22Rv1 (cell line): ENCODE measurements around the gene IFNG-AS1.

Experiments
- H3K27ac ChIP-seq: fragments of 450-650 bp; 2 replicates; pipeline ENCODE4 v1.5.1; 2017
- CTCF ChIP-seq: fragments of 450-650 bp; IDR thresholded peaks from 2 replicates; pipeline ENCODE4 v1.5.1; 2017; ENCODE audit warnings: mild to moderate bottlenecking
- ZFX ChIP-seq: fragments of 450-650 bp; IDR thresholded peaks from 2 replicates; pipeline ENCODE4 v1.6.1; 2017; ENCODE audit warnings: antibody characterized with exemption, borderline replicate concordance

The IFNG-AS1 gene

GRCh38 chr12:68020049-68020448 is 30.8 kb downstream of the IFNG-AS1 start:
- no peak for TF ChIP-seq CTCF
- TF ChIP-seq ZFX: no peak
- H3K27ac ChIP-seq: no peak overlapping the region

DNA sequence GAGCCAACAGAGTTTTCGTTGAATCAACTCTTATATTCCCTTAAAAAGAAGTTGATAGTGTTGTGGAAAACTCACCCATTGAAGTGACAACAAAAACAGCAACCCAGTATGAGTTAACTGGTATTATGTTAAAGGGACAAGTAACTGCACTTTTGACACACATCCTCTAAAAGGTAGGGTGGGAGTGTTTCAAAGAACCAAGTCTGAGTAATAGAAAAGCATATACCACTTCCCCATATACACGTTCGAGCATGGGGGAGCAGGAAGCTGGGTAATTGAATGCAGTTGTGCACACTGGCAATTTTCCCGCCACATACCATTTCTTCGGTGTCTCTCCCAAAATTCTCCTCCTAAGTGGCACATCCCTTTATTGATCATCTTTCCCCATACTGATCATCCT is 31.5 kb downstream of the IFNG-AS1 start:
- TF ChIP-seq ZFX (no peak), CTCF (no peak)
- no peak overlapping the region for H3K27ac ChIP-seq

DNA sequence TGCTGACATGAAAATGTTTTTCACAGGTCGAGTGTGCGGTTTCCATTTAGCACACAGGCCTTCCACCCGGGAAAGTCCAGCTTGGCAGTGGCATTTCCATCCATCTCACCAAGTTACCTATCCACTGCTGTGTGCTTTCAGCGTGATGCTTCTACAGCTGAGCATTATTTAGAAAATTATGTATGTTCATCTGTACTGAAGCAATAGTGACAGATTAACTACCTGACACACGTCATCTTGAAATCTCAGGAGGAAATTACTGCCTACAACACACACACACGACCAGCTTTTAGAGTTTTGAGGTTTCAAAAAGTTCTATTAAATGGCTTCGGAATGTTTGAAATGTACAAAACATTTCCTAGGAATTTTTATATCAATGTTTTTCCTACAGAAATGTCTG is 39.4 kb downstream of the IFNG-AS1 start:
- H3K27ac ChIP-seq: no peak overlapping the region
- TF ChIP-seq ZFX (no peak), CTCF (no peak)

- no peak overlapping the region for H3K27ac ChIP-seq
- TF ChIP-seq ZFX (no peak), CTCF (no peak)
These were observed 41.0 kb downstream of the IFNG-AS1 start for GRCh38 chr12:68030248-68030647.

DNA sequence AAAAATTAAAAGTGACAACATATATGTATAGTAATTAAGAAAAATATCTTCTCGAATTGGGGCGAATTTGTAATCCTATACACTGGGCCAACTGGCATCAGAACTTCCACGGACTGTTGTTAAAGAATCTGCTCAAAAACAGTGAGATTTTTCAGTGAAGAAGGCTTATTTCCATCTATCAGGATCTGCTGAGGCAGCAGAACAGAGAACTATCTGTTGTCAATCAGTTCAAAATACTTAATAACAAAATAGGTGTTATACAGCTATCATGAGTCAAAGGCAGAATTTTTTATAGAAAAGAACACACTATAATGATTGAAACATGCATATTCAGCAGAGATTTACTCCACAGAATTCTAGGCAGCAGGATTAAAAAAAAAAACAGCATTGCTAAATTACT is 41.9 kb downstream of the IFNG-AS1 start:
- H3K27ac ChIP-seq: no peak overlapping the region
- TF ChIP-seq ZFX: no peak
- TF ChIP-seq CTCF: no peak

- no peak overlapping the region for H3K27ac ChIP-seq
- TF ChIP-seq ZFX: no peak
These were observed 42.9 kb downstream of the IFNG-AS1 start for GRCh38 chr12:68031881-68032739.

DNA sequence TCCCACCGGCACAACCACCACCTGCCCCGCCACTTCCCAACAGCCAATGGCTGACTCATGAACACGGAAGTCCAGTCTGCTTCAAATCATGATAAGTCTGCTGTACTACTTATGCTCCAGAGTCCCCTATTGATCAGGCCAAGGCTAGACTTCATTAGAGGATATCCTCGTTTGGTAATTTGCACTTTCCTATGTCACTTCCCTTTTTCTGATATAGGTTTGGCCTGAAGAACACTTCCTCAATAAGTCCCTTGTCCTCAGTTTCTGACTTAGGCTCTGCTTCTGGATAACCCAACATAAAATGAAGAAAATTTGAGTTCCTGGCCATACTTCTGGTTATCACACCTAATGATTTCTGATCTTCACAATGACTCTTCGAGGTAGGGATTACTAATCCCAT is 45.3 kb downstream of the IFNG-AS1 start:
- H3K27ac ChIP-seq: no peak overlapping the region
- TF ChIP-seq CTCF: no peak
- no peak for TF ChIP-seq ZFX
